GM13977 (cell line): ENCODE results near the gene FARP1.

ENCODE experiments used
- DNase-seq: peaks from one replicate; pipeline ENCODE4 v3.0.0; 2012; ENCODE audit warnings: low spot score
- in situ Hi-C: fragments of 300-500 bp; cut with MboI; formaldehyde crosslinking; loops from one replicate; pipeline ENCODE4 v1.12.0; 2022; ENCODE audit warnings: low sequenced_read_pairs, low pct_unique_long_range_greater_than_20kb, mixed read lengths, inconsistent platforms; ENCODE audit not compliant: unreplicated experiment
- TF ChIP-seq, protein P1 (sequence below): IDR thresholded peaks from 2 replicates; pipeline ENCODE4 v1.5.1; 2012; ENCODE audit warnings: mild to moderate bottlenecking, control low read depth; ENCODE audit not compliant: insufficient read depth; ENCODE audit errors: extremely low read depth, missing control alignments

FARP1 gene

DNA sequence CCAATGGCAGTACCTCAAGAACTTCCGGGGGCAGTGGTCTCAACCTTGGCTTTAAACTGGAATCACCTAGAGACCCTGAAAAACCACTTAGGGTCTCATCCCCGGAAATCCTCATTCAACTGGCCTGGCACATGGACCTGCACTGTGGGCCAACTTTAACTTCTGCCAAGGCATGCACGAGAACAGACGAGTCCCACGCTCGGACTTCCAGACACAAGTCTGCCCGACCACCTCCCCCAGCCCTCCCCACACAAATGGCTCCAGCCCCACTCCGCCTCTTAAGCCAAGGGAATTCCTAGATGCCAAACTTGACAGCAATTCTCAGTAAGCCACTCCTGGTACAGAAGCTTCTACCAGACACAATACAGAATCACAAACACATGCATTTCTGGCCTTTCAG is 320.1 kb downstream of the FARP1 start:
- no peak for DNase-seq
- TF ChIP-seq, protein P1, sequence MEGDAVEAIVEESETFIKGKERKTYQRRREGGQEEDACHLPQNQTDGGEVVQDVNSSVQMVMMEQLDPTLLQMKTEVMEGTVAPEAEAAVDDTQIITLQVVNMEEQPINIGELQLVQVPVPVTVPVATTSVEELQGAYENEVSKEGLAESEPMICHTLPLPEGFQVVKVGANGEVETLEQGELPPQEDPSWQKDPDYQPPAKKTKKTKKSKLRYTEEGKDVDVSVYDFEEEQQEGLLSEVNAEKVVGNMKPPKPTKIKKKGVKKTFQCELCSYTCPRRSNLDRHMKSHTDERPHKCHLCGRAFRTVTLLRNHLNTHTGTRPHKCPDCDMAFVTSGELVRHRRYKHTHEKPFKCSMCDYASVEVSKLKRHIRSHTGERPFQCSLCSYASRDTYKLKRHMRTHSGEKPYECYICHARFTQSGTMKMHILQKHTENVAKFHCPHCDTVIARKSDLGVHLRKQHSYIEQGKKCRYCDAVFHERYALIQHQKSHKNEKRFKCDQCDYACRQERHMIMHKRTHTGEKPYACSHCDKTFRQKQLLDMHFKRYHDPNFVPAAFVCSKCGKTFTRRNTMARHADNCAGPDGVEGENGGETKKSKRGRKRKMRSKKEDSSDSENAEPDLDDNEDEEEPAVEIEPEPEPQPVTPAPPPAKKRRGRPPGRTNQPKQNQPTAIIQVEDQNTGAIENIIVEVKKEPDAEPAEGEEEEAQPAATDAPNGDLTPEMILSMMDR = no peak
- in situ Hi-C loops = no loop called here

GRCh38 chr13:98466634-98467236 is 323.8 kb downstream of the FARP1 start:
- in situ Hi-C loops = no loop called here
- DNase-seq = no peak
- TF ChIP-seq, protein P1 = peak; percentile 49

DNA sequence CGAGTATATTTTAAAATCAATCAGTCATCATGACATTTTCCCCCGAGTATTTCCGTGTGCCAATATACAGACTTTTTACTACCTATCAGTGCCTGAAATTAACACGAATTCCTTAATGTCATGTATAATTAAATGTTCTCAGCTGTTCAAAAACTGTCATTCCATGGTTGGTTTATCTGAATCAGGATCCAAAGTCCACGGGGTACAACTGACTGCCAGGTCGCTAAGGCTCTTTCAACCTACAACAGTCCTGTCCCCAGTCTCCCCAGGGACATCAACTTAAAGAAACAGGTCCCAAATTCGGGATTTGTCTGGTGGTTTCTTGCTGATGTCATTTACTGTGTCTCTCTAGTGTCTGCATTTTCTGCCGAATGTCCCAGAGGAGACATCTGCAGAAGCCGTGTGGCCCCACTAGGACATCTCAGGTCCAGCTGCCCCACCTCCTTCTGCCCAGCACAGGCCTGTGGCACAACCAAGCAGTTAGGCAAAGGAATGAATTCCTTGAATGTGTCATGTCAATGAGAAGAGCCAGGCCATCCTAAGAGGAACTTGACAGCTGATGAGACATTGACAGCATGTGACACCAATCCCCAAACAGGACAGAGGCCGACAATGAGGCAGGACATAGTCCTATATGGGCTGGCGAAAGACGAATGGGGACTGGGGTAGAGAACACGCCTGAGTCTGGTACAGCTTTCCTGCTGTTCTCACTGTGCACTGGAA is 324.5 kb downstream of the FARP1 start:
- no peak for DNase-seq
- TF ChIP-seq, protein P1 = no peak
- in situ Hi-C loops = no loop called here

DNA sequence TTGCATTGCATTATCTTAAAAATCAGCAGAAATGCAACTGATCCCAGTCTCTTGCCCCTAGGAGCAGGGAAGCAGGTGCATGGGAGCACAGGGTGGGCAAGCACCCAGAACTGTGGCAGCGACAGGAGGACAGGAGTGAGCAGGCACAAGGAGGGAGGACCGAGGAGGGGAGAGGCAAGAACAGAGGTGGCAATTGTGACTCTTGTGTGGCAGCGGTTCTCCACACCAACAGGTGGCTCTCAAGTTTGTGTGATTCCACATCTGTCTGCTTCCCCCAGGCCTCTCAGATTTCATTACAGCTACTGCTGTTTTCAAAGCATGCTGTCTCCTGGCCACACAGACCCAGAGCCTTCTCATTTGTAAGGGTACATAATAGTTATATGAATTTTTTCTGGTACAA is 325.5 kb downstream of the FARP1 start:
- in situ Hi-C loops = no loop called here
- no peak for DNase-seq
- TF ChIP-seq, protein P1 = no peak

DNA sequence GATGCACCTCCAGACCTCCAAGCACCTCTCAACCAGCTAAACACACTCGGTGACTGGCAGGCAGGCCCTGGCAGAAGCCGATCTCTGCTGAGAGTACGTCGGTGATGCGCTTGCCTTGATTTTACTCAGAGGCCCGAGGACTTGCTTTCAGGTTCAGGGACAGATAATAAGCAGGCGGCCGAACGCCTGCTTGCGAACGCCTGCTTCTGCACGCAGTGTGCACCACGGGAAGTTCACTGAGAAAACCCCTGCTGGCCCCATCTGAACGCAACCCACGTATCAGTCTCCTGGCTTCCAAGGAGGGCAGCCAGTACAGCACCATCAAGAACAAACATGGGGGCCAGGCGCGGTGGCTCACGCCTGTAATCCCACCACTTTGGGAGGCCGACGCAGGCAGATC is 326.0 kb downstream of the FARP1 start:
- in situ Hi-C loops = no loop called here
- no peak for DNase-seq
- TF ChIP-seq, protein P1 = no peak

DNA sequence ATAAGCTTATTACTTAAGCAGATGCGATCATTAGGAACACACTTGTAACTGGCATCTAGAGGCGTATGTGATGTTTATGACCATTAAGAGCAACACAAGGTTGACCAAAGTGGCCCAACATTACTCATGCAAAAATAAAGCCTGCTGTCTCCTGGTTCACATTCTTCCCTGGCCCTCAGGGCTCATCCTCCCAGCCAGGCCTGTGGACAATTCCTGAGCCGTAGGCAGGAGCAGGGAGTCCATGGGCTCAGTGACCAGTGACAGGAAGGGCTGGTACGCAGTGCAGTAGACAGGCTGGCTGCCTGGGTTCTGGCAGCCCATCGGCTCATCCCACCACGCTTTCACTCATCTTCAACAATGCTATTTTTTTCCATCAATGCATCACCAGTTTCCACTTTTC is 328.0 kb downstream of the FARP1 start:
- TF ChIP-seq, protein P1 = no peak
- DNase-seq = no peak
- in situ Hi-C loops = no loop called here
